ENCODE data around the gene AP1G1. TPM values are rescaled to one million over a fixed set of nuclear protein-coding genes. Genes with fewer than 3 reads are reported as not detected.
"Not testable (repeated sequence)": the region's sequence is repeated elsewhere in the genome, so short reads cannot be mapped to it uniquely, and the experiment has no call there.

AP1G1 gene
- polyA plus RNA-seq, 1 donor, result 43.4 TPM

DNA sequence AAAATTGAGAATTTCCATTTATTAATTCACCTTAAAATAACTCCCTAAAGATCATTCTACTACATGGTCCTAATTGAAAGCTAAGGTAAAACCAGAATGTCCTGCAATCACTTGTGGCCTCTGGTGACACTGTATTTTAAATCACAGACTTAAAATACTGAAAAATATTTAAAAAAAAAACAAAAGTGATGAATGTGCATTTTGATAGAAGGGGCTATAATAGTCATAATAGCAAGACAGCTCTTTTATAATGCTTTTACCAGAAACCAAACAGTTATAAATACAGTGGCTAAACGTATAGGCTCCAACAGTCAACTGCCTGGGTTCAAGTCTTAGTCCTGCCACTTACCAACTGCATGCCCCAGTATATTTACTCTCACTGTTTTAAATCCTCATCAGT lies 105.3 kb downstream of the AP1G1 start:
- no peak for DNase-seq (ENCODE audit: low read depth)

DNA sequence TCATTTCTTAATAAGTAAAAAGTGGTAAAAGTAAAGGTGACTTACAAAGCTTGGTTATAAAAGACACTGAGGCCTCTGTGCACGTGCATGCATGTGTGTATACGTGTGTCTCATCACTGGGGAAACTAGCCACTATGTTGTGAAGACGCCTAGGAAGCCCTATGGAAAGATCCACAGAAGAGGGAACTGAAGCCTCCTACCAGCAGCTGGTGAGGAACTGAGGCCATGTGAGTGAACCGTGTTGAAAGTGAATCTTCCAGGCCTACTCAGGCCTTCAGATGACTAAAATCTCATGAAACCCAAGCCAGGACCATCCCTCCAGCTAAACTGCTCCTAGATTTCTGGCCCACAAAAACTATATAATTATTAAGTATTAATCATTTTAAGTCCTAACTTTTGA lies 107.8 kb downstream of the AP1G1 start:
- DNase-seq (ENCODE audit: low read depth), result no peak

GRCh38 chr16:71698491-71698890 lies 110.1 kb downstream of the AP1G1 start:
- DNase-seq (ENCODE audit: low read depth), result no peak

DNA sequence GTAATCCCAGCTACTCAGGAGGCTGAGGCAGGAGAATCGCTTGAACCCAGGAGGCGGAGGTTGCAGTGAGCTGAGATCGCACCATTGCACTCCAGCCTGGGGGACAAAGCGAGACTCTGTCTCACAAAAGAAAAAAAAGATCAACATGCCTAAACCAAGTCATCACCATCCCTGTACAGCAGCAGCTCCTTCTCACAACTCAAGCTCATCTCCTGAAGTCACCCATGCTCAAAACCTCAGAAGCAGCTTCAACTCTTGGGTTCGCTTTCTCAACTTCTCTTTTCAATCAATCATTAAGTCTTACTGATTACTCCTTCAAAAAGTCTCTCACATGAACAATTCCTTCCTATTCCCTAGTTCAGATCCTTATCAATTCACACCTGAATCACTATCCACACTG lies 115.5 kb downstream of the AP1G1 start:
- DNase-seq (ENCODE audit: low read depth), result no peak

DNA sequence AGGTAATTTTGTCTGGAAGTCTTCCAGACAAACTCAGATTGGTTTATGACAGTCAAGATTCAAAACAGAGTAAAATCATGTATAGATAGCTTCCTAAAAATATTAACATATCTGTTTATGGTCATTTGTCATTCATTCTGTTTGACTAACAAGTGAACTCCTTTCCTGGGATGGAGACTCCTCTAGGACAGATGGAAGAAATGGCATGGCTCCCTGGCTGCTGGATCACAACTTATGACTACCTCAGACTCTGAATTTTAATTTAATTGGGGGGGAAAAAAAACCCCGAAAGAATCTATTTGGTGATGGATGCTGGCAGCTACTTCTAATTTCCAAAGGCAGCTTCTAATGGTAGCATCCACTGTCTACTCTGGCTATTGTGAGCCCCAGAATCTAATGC lies 118.7 kb downstream of the AP1G1 start:
- DNase-seq (ENCODE audit: low read depth), result no peak

GRCh38 chr16:71687861-71688260 lies 120.8 kb downstream of the AP1G1 start:
- DNase-seq (ENCODE audit: low read depth), result no peak

GRCh38 chr16:71684280-71684679 lies 124.4 kb downstream of the AP1G1 start:
- DNase-seq (ENCODE audit: low read depth), result not testable (repeated sequence)

DNA sequence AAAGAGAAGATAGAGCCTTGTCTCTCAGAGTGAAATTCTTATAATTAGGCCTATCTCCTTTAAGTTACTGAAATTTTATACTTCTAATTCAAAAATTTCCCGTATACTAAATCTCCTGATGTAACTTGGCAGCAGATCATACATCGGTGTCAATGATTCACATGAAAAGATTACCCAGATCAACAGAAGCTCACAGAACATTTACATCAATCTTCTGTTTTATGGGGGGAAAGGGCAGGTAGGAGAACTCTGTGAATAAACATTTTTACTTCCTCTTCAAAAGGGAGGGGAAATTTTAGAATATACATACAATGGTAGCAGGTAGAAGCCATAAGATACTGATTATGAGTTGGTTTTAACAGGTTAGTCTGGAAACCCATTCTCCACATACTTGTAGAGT lies 127.3 kb downstream of the AP1G1 start:
- DNase-seq (ENCODE audit: low read depth), result no peak

Other genes starting within 250 kb of the AP1G1 start
- gene TAT, start 231.7 kb downstream of the AP1G1 start, polyA plus RNA-seq (ENCODE audit: insufficient read length), result not detected
- gene MARVELD3, start 182.7 kb downstream of the AP1G1 start, polyA plus RNA-seq (ENCODE audit: insufficient read length), result 0.22 TPM
- 5.7 TPM for gene PHLPP2, start 84.1 kb downstream of the AP1G1 start, polyA plus RNA-seq (ENCODE audit: insufficient read length)
- 15.8 TPM for gene ATXN1L, start 37.1 kb upstream of the AP1G1 start, polyA plus RNA-seq (ENCODE audit: insufficient read length)
- gene ZNF821, start 75.3 kb upstream of the AP1G1 start, polyA plus RNA-seq (ENCODE audit: insufficient read length), result 7.4 TPM
- gene IST1, start 86.7 kb upstream of the AP1G1 start, polyA plus RNA-seq (ENCODE audit: insufficient read length), result 169 TPM
- 0.06 TPM for gene PKD1L3, start 191.6 kb upstream of the AP1G1 start, polyA plus RNA-seq (ENCODE audit: insufficient read length)
- gene DHODH, start 199.9 kb upstream of the AP1G1 start, polyA plus RNA-seq (ENCODE audit: insufficient read length), result 12.1 TPM
- 0.39 TPM for gene HP, start 245.7 kb upstream of the AP1G1 start, polyA plus RNA-seq (ENCODE audit: insufficient read length)

Measured in forelimb muscle (tissue), 1 donor.